WTC11 (cell line): ENCODE data around the gene MYO18B. TPM values are rescaled to one million over a fixed set of nuclear protein-coding genes. Genes with fewer than 3 reads are reported as not detected.

Source experiments
- ATAC-seq: fragments of 200-7000 bp; cut with Tn5 transposase; 2 replicates; pipeline ENCODE4 v1.10.0; 2021; ENCODE audit warnings: mild to moderate bottlenecking, moderate library complexity
- CTCF ChIA-PET: fragments of 300-600 bp; sonication (Branson Sonifier 250); formaldehyde crosslinking; loops from one replicate; lab custom pipeline; 2021; ENCODE audit warnings: antibody characterized with exemption; lab: Charles Lee
- POLR2A ChIA-PET: fragments of 350-600 bp; sonication (Branson Sonifier 250); formaldehyde crosslinking; loops from one replicate; lab custom pipeline; 2021; ENCODE audit warnings: antibody characterized with exemption; lab: Charles Lee
- DNase-seq: peaks from one replicate; pipeline ENCODE4 v3.0.0; 2021; ENCODE audit warnings: low spot score
- H3K27ac Mint-ChIP-seq: 2 replicates; pipeline ENCODE4 v1.8.0; 2021; ENCODE audit warnings: mixed read lengths
- H3K27me3 Mint-ChIP-seq: 2 replicates; pipeline ENCODE4 v1.8.0; 2021; ENCODE audit warnings: low read depth, mild to moderate bottlenecking, moderate library complexity, mixed read lengths
- H3K36me3 Mint-ChIP-seq: 2 replicates; pipeline ENCODE4 v1.8.0; 2021; ENCODE audit warnings: mixed read lengths
- H3K4me1 Mint-ChIP-seq: 2 replicates; pipeline ENCODE4 v1.8.0; 2022; ENCODE audit warnings: mixed read lengths
- H3K4me3 Mint-ChIP-seq: 2 replicates; pipeline ENCODE4 v1.8.0; 2021; ENCODE audit warnings: mild to moderate bottlenecking, moderate library complexity, mixed read lengths
- H3K9me3 Mint-ChIP-seq: 2 replicates; pipeline ENCODE4 v1.8.0; 2021; ENCODE audit warnings: mixed read lengths
- CDX4 ChIP-seq: fragments of 250-450 bp; sonication (Bioruptor Pico); IDR thresholded peaks from 2 replicates; pipeline ENCODE4 v1.9.0; 2021; ENCODE audit warnings: moderate library complexity, mild to moderate bottlenecking, inconsistent platforms, borderline replicate concordance
- E2F1 ChIP-seq: sonication (generic); formaldehyde crosslinking; IDR thresholded peaks from 2 replicates; pipeline ENCODE4 v1.8.0; 2022; ENCODE audit warnings: mild to moderate bottlenecking, missing genetic modification reagents
- ESRRA ChIP-seq: sonication (generic); formaldehyde crosslinking; IDR thresholded peaks from 2 replicates; pipeline ENCODE4 v1.8.1; 2022; ENCODE audit warnings: mild to moderate bottlenecking, missing genetic modification reagents, borderline replicate concordance
- ETV6 ChIP-seq: sonication (generic); formaldehyde crosslinking; IDR thresholded peaks from 2 replicates; pipeline ENCODE4 v1.8.1; 2022; ENCODE audit warnings: mild to moderate bottlenecking, missing genetic modification reagents
- FOXP1 ChIP-seq: sonication (generic); formaldehyde crosslinking; IDR thresholded peaks from 2 replicates; pipeline ENCODE4 v1.8.0; 2022; ENCODE audit warnings: missing genetic modification reagents, mild to moderate bottlenecking, moderate library complexity, borderline replicate concordance
- GRHL2 ChIP-seq: fragments of 250-450 bp; sonication (Bioruptor Pico); IDR thresholded peaks from 2 replicates; pipeline ENCODE4 v1.8.0; 2022; ENCODE audit warnings: mild to moderate bottlenecking, moderate library complexity; ENCODE audit not compliant: insufficient replicate concordance, severe bottlenecking
- IRF1 ChIP-seq: sonication (generic); formaldehyde crosslinking; IDR thresholded peaks from 2 replicates; pipeline ENCODE4 v1.8.0; 2023; ENCODE audit warnings: missing genetic modification reagents
- MYBL2 ChIP-seq: sonication (generic); formaldehyde crosslinking; IDR thresholded peaks from 2 replicates; pipeline ENCODE4 v1.8.1; 2023; ENCODE audit warnings: mild to moderate bottlenecking, moderate library complexity, missing genetic modification reagents
- PRRX2 ChIP-seq: fragments of 250-450 bp; sonication (Bioruptor Pico); IDR thresholded peaks from 2 replicates; pipeline ENCODE4 v1.8.0; 2021; ENCODE audit warnings: mild to moderate bottlenecking
- SMAD3 ChIP-seq: sonication (generic); formaldehyde crosslinking; IDR thresholded peaks from 2 replicates; pipeline ENCODE4 v1.8.0; 2022; ENCODE audit warnings: missing genetic modification reagents, mild to moderate bottlenecking, borderline replicate concordance
- USF2 ChIP-seq: sonication (generic); formaldehyde crosslinking; IDR thresholded peaks from 2 replicates; pipeline ENCODE4 v1.8.1; 2023; ENCODE audit warnings: mild to moderate bottlenecking, missing genetic modification reagents, moderate library complexity
- ZNF281 ChIP-seq: sonication (generic); formaldehyde crosslinking; IDR thresholded peaks from 2 replicates; pipeline ENCODE4 v1.8.0; 2023; ENCODE audit warnings: mild to moderate bottlenecking, missing genetic modification reagents
- ZNF317 ChIP-seq: sonication (generic); formaldehyde crosslinking; IDR thresholded peaks from 2 replicates; pipeline ENCODE4 v1.8.1; 2023; ENCODE audit warnings: low read depth, mild to moderate bottlenecking, moderate library complexity, missing genetic modification reagents, borderline replicate concordance
- ZNF425 ChIP-seq: fragments of 250-450 bp; sonication (Bioruptor Pico); conservative IDR thresholded peaks from 2 replicates; pipeline ENCODE4 v1.9.0; 2021; ENCODE audit warnings: mild to moderate bottlenecking
- ZSCAN18 ChIP-seq: fragments of 250-450 bp; sonication (Bioruptor Pico); IDR thresholded peaks from 2 replicates; pipeline ENCODE4 v2.1.2; 2022; ENCODE audit warnings: mild to moderate bottlenecking, moderate library complexity
- total RNA-seq: library from RNA; stranded (reverse); gene quantifications from 3 replicates; pipeline ENCODE4 v1.2.3, GENCODE V29; 2021

The MYO18B gene
- total RNA-seq, 1 experiment from 2014 or later = 0.96 TPM

- TF ChIP-seq FOXP1 (CRISPR knock-in tag) = no peak
- TF ChIP-seq GRHL2 (CRISPR knock-in tag) = no peak
- no peak for TF ChIP-seq ZNF425 (CRISPR knock-in tag)
- no peak for TF ChIP-seq USF2 (CRISPR knock-in tag)
- no peak for TF ChIP-seq ETV6 (CRISPR knock-in tag)
- no peak for TF ChIP-seq IRF1
These were observed 262.5 kb downstream of the MYO18B start (continued) for GRCh38 chr22:26004477-26004876.

- ChIA-PET CTCF (no interaction called here), POLR2A (interaction anchor here (0.5 kb wide), 2 partner anchors 162 to 203 kb away, joined by 3 to 4 read pairs; no protein-coding TSS in a partner anchor)
- Mint-ChIP-seq H3K4me1 (peaks cover 13% of the 10 kb centered on the region), H3K27me3 (peaks cover under 1% of the 10 kb centered on the region), H3K9me3 (peaks cover 6% of the 10 kb centered on the region; the same call in 1 of the 2 replicates), H3K36me3 (no peaks in the 10 kb centered on the region), H3K27ac (no peak overlapping the region), H3K4me3 (no peak overlapping the region)
- ATAC-seq = no peak
- TF ChIP-seq ZNF317 (CRISPR knock-in tag) (no peak), ESRRA (CRISPR knock-in tag) (no peak), E2F1 (CRISPR knock-in tag) (no peak), PRRX2 (CRISPR knock-in tag) (no peak), MYBL2 (CRISPR knock-in tag) (no peak), ZNF425 (CRISPR knock-in tag) (no peak), ZNF281 (CRISPR knock-in tag) (no peak), FOXP1 (CRISPR knock-in tag) (no peak), CDX4 (CRISPR knock-in tag) (no peak), ZSCAN18 (CRISPR knock-in tag) (no peak), SMAD3 (CRISPR knock-in tag) (no peak)
- DNase-seq = no peak
These were observed 266.6 kb downstream of the MYO18B start for GRCh38 chr22:26008587-26008986.
